PC-9 (cell line): ENCODE measurements around the gene AVPI1.

ENCODE experiments used
- EZH2 ChIP-seq: fragments of 200-600 bp; sonication (generic); IDR thresholded peaks from 2 replicates; pipeline ENCODE4 v1.8.0; 2017; ENCODE audit warnings: antibody characterized with exemption, low read depth
- TF ChIP-seq, protein P1 (sequence below): fragments of 200-600 bp; sonication (generic); conservative IDR thresholded peaks from 2 replicates; pipeline ENCODE4 v1.6.1; 2017; ENCODE audit warnings: mixed run types, antibody characterized with exemption, mild to moderate bottlenecking, moderate library complexity

- TF ChIP-seq, protein P1, sequence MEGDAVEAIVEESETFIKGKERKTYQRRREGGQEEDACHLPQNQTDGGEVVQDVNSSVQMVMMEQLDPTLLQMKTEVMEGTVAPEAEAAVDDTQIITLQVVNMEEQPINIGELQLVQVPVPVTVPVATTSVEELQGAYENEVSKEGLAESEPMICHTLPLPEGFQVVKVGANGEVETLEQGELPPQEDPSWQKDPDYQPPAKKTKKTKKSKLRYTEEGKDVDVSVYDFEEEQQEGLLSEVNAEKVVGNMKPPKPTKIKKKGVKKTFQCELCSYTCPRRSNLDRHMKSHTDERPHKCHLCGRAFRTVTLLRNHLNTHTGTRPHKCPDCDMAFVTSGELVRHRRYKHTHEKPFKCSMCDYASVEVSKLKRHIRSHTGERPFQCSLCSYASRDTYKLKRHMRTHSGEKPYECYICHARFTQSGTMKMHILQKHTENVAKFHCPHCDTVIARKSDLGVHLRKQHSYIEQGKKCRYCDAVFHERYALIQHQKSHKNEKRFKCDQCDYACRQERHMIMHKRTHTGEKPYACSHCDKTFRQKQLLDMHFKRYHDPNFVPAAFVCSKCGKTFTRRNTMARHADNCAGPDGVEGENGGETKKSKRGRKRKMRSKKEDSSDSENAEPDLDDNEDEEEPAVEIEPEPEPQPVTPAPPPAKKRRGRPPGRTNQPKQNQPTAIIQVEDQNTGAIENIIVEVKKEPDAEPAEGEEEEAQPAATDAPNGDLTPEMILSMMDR, result no peak
- no peak for TF ChIP-seq EZH2
Observed at GRCh38 chr10:97713339-97713825, 26.3 kb upstream of the AVPI1 start, which contains the start of gene MARVELD1.
